ENCODE data around the gene SIGLEC12.

DNA sequence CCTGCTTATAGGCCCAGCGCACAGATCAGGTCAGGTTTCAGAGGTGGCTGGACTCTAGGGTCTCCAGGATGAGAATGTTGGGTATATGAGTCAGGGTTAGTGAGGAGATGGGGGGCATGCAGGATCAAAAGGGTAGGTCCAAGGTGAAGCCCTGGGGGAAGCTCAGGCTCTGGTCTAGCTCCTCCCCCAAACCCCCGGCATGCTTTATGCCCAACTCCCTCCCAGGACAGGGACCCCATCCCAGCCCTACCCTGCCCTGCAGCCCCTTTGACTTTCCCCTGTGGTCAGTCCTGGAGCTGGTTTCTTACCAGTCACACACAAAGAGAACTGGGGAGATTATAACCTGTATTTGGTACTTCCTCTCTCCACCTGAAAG lies 33.1 kb downstream of the SIGLEC12 start:
- TF ChIP-seq CBFA2T2 (conservative IDR thresholded peaks at IDR 0.05) (no peak), MAFG (tag; conservative IDR thresholded peaks at IDR 0.05) (no peak), CREM (IDR thresholded peaks at IDR 0.05; ENCODE audit: low read depth) (no peak), HNRNPLL (IDR thresholded peaks at IDR 0.05; ENCODE audit: low read depth, low read length, poor library complexity, severe bottlenecking) (no peak), JUN (IDR thresholded peaks at IDR 0.05; ENCODE audit: borderline replicate concordance, low read depth, low read length) (no peak), JUN (CRISPR knock-in tag; IDR thresholded peaks at IDR 0.05; ENCODE audit: borderline replicate concordance) (no peak), CREB1 (IDR thresholded peaks at IDR 0.05) (no peak), CREB1 (CRISPR knock-in tag; IDR thresholded peaks at IDR 0.05) (no peak), JUNB (CRISPR knock-in tag; conservative IDR thresholded peaks at IDR 0.05) (no peak)
- TF ChIP-seq, protein P1, sequence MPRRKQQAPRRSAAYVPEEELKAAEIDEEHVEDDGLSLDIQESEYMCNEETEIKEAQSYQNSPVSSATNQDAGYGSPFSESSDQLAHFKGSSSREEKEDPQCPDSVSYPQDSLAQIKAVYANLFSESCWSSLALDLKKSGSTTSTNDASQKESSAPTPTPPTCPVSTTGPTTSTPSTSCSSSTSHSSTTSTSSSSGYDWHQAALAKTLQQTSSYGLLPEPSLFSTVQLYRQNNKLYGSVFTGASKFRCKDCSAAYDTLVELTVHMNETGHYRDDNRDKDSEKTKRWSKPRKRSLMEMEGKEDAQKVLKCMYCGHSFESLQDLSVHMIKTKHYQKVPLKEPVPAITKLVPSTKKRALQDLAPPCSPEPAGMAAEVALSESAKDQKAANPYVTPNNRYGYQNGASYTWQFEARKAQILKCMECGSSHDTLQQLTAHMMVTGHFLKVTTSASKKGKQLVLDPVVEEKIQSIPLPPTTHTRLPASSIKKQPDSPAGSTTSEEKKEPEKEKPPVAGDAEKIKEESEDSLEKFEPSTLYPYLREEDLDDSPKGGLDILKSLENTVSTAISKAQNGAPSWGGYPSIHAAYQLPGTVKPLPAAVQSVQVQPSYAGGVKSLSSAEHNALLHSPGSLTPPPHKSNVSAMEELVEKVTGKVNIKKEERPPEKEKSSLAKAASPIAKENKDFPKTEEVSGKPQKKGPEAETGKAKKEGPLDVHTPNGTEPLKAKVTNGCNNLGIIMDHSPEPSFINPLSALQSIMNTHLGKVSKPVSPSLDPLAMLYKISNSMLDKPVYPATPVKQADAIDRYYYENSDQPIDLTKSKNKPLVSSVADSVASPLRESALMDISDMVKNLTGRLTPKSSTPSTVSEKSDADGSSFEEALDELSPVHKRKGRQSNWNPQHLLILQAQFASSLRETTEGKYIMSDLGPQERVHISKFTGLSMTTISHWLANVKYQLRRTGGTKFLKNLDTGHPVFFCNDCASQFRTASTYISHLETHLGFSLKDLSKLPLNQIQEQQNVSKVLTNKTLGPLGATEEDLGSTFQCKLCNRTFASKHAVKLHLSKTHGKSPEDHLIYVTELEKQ (CRISPR knock-in tag; IDR thresholded peaks at IDR 0.05), result no peak
- TF ChIP-seq, protein P2, sequence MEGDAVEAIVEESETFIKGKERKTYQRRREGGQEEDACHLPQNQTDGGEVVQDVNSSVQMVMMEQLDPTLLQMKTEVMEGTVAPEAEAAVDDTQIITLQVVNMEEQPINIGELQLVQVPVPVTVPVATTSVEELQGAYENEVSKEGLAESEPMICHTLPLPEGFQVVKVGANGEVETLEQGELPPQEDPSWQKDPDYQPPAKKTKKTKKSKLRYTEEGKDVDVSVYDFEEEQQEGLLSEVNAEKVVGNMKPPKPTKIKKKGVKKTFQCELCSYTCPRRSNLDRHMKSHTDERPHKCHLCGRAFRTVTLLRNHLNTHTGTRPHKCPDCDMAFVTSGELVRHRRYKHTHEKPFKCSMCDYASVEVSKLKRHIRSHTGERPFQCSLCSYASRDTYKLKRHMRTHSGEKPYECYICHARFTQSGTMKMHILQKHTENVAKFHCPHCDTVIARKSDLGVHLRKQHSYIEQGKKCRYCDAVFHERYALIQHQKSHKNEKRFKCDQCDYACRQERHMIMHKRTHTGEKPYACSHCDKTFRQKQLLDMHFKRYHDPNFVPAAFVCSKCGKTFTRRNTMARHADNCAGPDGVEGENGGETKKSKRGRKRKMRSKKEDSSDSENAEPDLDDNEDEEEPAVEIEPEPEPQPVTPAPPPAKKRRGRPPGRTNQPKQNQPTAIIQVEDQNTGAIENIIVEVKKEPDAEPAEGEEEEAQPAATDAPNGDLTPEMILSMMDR (IDR thresholded peaks at IDR 0.05 in 2 of 3, conservative IDR thresholded peaks at IDR 0.05 in 1 of 3; ENCODE audit: insufficient read depth in 2 of 3, low read depth in 1 of 3, low read length in 3 of 3), result no peak

Measured in K562 (cell line).